ENCODE results near the gene LPAR6.

LPAR6 gene

DNA sequence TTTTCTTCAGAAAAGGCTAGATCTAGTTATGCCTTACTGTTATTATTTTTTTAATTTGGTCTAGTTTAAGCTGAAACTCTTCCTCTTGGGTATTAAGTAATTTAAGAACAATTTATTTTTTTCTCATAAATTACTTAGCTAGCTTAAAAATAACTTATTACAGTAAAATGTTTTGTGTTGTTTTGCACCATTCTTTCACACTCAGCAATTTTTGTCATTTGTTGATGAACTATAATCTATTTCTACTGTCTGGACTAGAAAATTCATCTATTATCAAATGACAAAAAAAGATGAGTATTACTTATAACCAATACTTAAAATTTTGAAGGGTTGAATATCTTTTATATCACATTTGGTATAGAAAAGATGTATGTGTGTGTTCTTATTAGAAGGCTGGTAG is 1.6 kb upstream of the LPAR6 start:
- DNase-seq = no peak

DNA sequence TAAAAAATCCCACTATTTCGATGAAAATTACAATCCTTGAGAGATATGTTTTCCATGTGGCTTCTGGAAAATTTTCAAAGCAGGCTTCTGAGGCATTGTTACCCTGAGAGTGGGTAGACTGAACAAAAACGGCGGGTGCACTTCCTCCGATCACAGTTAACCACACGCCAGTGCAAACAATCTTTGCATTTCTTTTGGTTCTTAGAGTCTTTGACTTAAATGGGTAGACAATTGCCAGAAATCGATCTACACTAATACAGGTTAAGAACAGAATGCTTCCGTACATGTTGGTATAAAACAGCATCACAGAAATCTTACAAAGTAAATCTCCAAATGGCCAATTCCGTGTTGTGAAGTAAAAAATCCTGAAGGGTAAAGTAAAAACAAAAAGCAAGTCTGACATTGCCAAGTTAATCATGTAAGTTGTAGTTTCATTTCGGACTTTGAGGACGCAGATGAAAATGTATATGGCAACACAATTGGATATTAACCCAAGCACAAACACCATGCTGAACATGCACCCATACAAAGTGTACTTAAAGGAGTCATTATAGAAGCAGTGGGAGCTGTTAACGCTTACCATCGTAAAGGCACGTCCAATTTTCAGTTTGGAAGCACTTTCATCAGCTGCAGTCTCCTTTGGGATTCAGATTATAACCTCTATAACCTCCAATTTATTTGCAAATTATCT is 927 bp downstream of the LPAR6 start:
- DNase-seq = peak; percentile 72

- peak; percentile 59 for DNase-seq
Observed at GRCh38 chr13:48411147-48411794, 1.6 kb downstream of the LPAR6 start.

- no peak for DNase-seq
Observed at GRCh38 chr13:48410199-48410598, 2.7 kb downstream of the LPAR6 start.

DNA sequence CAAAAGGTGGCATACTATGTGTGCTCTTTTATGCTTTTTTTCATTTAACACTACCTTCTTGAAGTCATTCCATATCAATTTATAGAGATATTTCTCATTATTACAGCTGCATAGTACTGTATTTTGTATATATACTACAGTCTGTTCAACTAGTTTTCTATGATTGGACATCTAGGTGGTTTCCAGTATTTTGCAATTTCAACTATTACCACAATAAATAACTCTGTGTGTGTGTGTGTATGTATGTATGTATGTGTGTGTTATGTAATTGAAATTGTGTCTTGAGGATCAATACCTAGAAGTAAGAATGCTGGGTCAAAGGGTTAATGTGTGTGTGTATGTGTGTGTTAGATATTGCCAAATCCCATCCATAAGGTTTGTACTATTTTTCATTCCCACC is 7.0 kb downstream of the LPAR6 start:
- no peak for DNase-seq

- DNase-seq = no peak
Observed at GRCh38 chr13:48404952-48405351, 8.0 kb downstream of the LPAR6 start.

- no peak for DNase-seq
Observed at GRCh38 chr13:48403913-48404312, 9.0 kb downstream of the LPAR6 start.

DNA sequence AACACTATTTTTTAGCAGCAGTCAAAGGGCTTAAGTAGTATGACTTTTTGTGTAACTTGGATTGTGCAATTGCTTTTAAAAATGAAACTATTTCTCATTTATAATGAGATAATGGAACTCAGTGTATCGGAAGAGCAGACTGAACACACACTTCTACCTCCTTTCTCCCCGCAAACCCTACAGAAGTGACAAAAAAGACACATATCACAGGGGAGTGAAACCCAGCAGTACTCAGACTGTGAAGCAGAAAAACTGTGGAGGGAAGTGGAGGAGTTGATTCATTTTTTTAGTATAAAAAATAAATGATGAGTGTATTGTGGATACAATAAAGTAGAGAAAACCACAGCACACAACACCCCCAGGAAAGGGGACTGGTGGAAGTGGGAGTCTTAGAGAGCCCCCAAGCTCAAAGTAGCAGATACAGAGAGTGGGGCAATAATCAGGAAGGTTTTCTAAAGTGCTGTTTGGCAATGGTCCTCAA is 9.7 kb downstream of the LPAR6 start:
- no peak for DNase-seq

DNA sequence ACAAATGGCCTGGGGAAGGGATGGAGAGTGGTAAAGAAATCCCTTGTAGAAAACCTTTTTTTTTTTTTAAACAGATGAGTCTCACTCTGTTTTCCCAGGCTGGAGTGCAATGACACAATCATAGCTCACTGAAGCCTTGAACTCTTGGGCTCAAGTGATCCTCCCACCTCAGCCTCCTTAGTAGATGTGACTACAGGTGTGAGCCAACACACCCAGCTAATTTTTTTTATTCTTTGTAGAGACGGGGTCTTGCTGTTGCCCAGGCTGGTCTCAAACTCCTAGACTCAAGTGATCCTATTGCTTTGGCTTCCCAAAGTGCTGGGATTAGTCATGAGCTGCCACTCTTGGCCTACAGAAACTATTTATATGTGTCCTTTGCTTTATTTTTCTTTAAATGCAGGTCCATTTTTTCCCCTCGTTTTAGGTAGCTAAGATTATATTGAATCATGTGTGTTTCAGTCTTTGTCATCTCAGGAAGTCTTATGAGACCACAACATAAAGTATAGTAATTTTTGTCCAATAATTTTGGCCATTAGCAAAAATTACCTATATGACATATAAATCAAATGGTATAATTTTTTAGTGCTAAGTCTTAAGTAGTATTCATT is 10.5 kb downstream of the LPAR6 start:
- no peak for DNase-seq

DNA sequence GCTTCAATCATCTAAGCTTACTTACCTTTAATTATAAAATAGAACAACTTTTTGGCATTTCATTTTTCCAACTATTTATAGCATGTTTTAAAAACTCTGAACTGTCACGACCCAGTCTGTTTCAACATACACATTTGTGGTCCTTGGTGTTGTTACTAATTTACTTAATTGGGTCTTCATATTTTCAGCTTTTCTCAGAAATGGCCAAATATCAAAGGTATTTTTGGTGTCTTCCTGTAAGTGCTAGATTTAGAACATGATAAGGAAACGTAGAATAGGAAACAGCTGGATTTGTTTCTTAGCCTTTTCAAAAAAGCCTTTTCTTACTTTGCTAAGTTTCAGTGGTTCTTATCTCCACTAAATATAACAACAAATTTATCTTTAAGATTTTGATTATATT is 11.4 kb downstream of the LPAR6 start:
- DNase-seq = no peak

GRCh38 chr13:48400850-48401291 is 12.0 kb downstream of the LPAR6 start:
- DNase-seq = peak; percentile 44

DNA sequence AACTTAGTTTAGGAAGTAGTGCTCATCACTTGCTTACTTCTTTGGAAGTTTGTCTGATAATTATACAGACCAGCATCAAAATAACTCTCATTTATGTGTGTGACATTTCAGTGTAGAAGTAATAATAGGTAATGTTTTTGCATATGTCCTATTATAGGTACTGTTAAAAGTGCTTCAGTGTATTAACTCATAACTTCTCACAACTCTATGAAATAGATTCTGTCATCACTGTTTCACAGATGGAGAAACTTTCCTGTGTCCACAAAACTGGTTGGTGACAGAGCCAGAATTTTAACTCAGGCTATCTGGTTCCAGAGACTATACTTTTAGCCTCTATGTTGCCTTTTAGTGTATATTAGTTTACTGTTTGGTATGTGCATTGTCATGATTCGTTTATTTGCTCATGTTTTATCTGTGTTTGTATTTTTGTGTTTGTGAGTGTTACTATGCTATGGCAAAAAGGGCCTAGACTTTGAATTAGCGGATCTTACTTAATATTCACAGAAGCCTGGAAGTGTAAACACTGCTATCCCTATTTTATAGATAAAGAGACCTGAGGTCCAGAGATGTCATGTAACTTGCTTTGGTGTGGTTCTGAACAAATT is 12.7 kb downstream of the LPAR6 start:
- no peak for DNase-seq

DNA sequence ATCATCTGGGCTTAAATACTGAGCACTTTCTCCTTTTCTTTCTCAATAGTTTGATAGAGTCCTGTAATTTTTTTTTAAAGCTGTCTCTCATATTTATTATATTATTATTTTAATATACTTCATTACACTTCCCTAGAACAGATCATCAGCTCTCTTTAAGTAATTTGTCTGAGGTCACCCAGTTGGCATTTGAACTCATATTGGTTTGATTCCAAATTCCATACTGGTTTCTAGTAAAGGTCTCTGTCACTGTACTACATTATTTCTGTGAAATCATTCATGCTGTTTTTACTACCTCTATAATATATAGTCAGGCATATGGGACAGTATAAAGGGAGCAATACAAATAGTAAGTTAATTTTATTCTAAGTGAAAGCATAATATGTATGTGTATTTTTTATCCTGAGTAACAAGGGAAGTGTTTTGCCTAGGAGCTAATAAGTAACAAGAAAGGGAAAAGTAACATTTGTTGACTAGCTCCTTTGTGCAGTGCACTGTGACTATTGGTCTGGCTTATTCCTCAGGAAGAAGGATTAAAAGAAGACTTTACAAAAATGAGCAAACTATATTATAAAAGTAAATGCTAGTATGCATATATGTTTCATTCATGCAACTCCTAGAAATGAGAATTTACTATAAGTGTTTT is 14.3 kb downstream of the LPAR6 start:
- no peak for DNase-seq

DNA sequence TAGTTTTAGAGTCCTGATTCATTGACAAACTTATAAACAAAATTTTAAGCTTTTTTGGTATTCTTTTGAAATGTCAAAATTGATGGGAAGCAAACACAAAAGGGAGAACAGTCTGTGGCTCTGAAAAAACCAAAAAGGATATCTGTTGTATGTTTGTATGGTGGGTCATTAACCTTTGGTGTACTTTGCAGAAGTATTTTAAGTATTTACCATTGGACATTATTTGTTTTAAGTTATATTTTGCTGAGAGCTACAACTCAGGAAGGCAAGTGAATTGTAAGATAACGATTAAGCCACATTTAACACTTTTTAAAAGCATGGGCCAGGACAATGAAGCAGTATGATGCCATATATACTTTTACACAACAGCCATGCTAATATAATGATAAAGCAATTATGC is 15.2 kb downstream of the LPAR6 start:
- DNase-seq = no peak

GRCh38 chr13:48393698-48394085 is 19.2 kb downstream of the LPAR6 start:
- no peak for DNase-seq

- no peak for DNase-seq
Observed at GRCh38 chr13:48393030-48393697, 19.7 kb downstream of the LPAR6 start.

- DNase-seq = no peak
Observed at GRCh38 chr13:48391257-48391656, 21.7 kb downstream of the LPAR6 start.

GRCh38 chr13:48386816-48387215 is 26.1 kb downstream of the LPAR6 start:
- no peak for DNase-seq

DNA sequence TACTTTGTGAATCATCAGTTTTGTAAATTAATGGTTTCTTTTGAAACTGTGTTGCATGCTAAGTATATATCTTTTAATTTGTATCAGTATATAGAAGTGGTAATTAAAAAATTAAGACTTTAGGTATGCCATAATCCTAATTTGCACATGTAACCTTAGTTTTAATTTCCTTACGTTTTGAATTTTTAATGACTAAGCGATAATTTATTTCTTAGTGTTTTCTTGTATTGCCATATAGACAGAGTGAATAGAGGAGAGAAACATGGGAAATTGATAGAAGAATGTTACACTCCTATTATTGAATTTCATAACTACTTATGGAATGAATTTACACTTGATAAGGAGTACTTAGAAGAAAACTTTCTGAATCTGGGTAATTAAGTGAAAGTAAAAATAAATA is 29.5 kb downstream of the LPAR6 start:
- no peak for DNase-seq

DNA sequence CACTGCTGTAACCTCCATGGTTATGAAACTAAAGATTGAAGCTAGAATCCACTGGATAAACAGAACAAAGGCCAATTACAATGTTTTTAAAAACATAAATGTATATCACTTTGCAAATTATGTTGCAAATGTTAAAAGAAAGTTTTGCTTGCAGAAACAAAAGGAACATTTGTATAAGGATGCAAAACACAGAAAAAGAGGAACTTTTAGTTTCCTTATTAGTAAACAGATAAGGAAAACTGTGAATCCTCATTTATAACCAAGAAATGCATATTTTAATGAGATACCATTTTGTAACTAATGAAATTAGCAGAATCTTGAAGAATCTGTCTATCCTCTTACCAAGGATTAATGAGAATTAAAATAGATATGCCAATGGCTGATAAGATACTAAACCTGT is 32.3 kb downstream of the LPAR6 start:
- no peak for DNase-seq

- DNase-seq = no peak
Observed at GRCh38 chr13:48377857-48378256, 35.1 kb downstream of the LPAR6 start.

DNA sequence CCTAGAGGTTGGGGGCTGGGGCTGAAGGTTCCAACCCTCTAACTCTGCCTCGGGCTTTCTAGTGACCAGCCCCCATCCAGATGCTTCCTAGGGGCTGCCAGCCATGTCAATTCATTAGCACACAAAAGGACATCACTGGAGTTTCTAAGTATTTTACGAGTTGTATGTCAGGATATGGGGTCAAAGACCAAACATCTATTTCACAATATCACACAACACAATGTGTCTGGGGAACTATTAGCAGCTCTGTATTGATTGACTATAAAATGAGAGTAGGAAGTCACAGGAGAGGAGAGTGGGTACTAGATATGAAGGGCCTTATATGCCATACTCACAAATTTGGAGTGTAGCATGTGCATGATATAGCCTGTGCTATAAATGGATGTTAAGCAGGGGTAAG is 42.1 kb downstream of the LPAR6 start:
- DNase-seq = no peak

DNA sequence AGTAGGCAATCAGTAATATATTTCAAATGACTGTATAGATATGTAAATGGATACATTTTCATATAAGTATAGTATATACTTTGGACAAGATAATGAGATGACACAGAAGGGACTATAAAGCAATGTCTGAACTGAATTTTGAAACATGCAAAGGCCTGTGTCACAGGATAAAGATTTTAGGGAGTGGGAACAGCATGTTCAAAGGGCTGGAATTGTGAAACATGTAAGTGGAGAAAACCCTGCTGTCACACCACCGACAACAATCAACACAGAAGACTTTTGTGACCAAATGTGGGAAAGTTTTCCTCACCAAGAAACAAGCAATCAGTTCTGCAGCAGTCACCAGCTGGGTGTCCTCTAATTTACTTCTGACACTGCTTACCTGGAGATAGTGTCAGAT is 42.9 kb downstream of the LPAR6 start:
- no peak for DNase-seq

Data from eye (tissue), 1 donor.